ENCODE measurements around the gene PRR20G. TPM values are rescaled to one million over a fixed set of nuclear protein-coding genes. Genes with fewer than 3 reads are reported as not detected.

PRR20G gene
- total RNA-seq, 2 experiments from 2014 or later, result not detected

DNA sequence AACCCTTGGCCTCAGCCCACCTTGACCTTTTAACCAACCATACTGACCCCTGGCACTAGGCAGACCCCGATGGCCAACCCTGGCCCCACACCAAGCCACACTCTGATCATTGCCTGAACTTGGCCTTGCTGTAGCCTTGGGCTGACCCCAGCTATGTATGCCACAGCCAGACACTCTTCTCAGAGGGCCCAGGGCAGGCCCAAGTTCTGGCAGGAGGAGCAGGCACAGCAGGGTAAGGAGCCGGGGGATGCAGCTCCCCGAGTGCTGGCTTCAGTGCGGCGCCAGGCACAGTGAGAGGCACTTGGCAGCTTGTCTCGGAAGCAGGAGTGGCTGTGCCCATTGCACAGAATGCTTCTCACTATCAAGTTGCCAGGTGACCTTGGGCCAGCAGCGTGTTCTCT, 22.3 kb downstream of the PRR20G start:
- H3K9me3 Mint-ChIP-seq, result peaks cover 5% of the 10 kb centered on the region
- CTCF ChIA-PET, result no interaction called here
- no peak overlapping the region for H3K4me3 Mint-ChIP-seq
- H3K36me3 Mint-ChIP-seq (ENCODE audit: low read depth), result no peaks in the 10 kb centered on the region
- H3K4me1 Mint-ChIP-seq, result no peaks in the 10 kb centered on the region
- no peak overlapping the region for H3K27ac Mint-ChIP-seq
- H3K27me3 Mint-ChIP-seq, result peaks cover 4% of the 10 kb centered on the region
- POLR2A ChIA-PET, result no interaction called here
- no peak for DNase-seq

DNA sequence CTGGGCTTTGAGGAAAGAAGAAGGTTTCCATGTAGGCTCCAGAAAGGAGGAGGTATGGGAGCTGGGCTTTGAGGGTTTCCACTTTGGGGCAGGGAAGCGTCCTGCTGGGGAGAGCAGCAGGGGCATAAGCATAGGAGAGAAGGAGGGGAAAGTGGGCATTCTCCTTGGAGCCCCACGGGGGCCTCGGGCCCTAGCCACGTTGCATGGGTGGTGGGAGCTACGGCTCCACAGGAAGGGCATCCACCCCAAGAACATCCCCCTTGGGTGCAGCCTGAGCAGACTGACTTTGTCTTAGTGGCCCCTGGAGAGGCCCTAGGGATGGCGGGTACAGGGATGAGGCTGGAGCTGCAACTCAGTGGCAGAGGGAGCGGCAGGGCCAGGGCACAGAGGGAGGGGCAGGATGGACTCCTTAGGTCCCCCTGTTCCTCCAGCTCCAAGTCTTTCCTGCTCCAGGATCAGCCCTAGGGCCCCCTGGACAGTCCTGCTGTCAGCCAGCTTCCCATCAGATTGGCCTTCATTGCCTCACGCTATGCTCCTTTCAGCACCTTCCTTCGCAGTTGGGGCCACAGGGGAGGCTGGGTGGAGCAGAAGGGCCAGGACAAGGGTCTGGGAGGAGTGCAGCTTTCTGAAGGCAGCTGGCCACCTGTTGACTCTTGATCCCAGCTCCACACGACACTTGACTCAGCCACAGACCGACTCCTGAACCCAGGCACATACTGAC, 22.9 kb downstream of the PRR20G start:
- Mint-ChIP-seq H3K4me3 (no peak overlapping the region), H3K36me3 (ENCODE audit: low read depth) (no peaks in the 10 kb centered on the region), H3K9me3 (peaks cover 5% of the 10 kb centered on the region), H3K27ac (no peak overlapping the region), H3K4me1 (no peaks in the 10 kb centered on the region), H3K27me3 (peaks cover 1% of the 10 kb centered on the region)
- ChIA-PET CTCF (no interaction called here), POLR2A (no interaction called here)
- no peak for DNase-seq

DNA sequence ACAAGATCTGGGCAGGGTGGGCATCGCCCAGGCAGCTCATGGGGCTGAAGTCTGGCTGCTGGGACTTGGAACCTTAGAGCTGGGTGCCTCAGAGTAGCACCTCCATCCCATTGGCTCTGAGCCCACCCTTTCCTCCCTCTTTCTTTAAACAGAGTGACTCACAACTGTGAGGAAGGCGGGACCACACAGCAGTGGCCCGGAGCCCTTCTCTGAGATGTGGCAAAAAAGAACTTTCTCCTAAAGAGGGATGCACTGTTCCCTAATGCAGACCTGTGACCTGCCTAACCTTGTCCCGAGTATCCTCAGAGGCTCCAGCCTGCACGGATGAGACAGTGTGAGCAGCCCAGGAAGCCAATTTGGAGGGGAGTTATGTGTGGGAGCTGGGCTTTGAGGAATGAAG, 23.6 kb downstream of the PRR20G start:
- Mint-ChIP-seq H3K36me3 (ENCODE audit: low read depth) (no peaks in the 10 kb centered on the region), H3K4me3 (no peak overlapping the region), H3K27me3 (no peaks in the 10 kb centered on the region), H3K4me1 (no peaks in the 10 kb centered on the region), H3K9me3 (no peaks in the 10 kb centered on the region), H3K27ac (no peak overlapping the region)
- DNase-seq, result no peak
- POLR2A ChIA-PET, result no interaction called here
- CTCF ChIA-PET, result no interaction called here

DNA sequence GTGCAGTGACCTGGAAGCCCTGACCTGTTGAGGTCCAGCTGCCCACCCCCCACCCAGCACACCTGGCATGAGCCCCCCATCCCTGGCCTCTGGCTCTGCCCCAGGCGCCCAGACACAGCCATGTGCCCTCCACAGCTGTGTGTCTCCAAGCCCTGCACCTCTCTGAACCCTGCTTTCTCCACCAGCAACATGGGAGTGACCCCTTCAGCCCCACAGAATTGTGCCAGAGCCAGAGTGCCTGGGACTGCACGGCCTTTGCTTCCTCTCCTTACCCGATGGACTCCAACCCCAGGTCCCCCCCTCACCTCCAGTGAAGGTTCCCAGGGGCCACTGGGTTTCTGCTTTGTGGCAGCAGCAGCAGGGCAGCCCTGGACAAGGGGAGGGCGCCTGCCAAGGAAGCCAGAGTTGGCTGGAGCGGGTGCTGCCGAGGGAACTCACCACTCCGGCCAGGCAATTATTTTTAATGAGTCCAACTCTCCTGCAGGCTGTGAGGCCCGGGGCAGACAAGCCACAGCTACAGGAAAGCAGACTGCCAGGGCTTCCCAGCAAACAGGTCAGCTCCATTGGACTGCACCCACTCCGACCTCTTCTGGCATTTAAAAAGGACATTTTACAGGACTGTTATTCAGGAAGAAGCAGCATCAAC, 24.1 kb downstream of the PRR20G start:
- H3K27ac Mint-ChIP-seq, result no peak overlapping the region
- CTCF ChIA-PET, result no interaction called here
- H3K9me3 Mint-ChIP-seq, result no peaks in the 10 kb centered on the region
- H3K27me3 Mint-ChIP-seq, result no peaks in the 10 kb centered on the region
- POLR2A ChIA-PET, result no interaction called here
- no peaks in the 10 kb centered on the region for H3K36me3 Mint-ChIP-seq (ENCODE audit: low read depth)
- no peak overlapping the region for H3K4me3 Mint-ChIP-seq
- H3K4me1 Mint-ChIP-seq, result no peaks in the 10 kb centered on the region
- DNase-seq, result no peak

DNA sequence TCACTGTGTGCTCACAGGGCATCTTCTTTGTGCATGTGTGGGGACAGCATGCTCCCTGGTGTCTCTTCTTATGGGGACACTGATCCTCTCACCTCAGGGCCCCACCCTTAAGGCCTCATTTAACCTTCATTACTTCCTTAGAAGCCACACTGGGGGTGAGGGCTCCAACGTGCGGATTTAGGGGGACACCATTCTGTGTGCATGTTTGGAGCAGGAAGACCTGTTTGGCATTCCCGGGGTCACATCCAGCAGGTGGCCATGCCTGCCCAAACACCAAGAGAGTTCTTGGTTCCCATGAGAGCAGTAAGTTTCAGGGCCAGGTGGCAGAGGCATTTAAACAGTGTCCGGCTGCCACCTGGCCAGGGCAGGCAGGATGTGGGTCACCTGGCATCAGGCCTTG, 24.8 kb downstream of the PRR20G start:
- H3K36me3 Mint-ChIP-seq (ENCODE audit: low read depth), result no peaks in the 10 kb centered on the region
- H3K27me3 Mint-ChIP-seq, result no peaks in the 10 kb centered on the region
- ChIA-PET CTCF (no interaction called here), POLR2A (no interaction called here)
- no peak for DNase-seq
- H3K9me3 Mint-ChIP-seq, result no peaks in the 10 kb centered on the region
- no peak overlapping the region for H3K27ac Mint-ChIP-seq
- H3K4me1 Mint-ChIP-seq, result no peaks in the 10 kb centered on the region
- H3K4me3 Mint-ChIP-seq, result no peak overlapping the region

DNA sequence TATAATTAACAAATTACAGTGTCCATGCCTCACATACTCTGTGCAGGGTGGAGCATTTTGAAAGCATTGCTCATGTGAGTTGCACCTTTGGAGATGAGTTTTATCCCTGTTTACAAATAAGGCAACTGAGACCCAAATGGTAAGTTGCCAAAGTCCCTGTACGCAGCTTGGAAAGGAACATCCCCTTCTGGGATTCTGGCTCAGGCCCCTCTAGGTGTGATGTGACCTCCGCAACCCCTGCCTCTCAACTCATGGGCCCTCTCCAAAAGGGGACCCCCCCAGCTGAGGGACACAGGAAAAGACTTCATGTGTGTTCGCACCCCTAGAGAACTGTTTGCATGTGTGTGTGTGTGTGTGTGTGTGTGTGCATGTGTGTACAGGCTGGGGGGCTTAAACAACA, 25.3 kb downstream of the PRR20G start:
- Mint-ChIP-seq H3K4me1 (no peaks in the 10 kb centered on the region), H3K4me3 (no peak overlapping the region), H3K27me3 (no peaks in the 10 kb centered on the region), H3K36me3 (ENCODE audit: low read depth) (no peaks in the 10 kb centered on the region), H3K27ac (no peak overlapping the region), H3K9me3 (no peaks in the 10 kb centered on the region)
- CTCF ChIA-PET, result no interaction called here
- no peak for DNase-seq
- POLR2A ChIA-PET, result no interaction called here

DNA sequence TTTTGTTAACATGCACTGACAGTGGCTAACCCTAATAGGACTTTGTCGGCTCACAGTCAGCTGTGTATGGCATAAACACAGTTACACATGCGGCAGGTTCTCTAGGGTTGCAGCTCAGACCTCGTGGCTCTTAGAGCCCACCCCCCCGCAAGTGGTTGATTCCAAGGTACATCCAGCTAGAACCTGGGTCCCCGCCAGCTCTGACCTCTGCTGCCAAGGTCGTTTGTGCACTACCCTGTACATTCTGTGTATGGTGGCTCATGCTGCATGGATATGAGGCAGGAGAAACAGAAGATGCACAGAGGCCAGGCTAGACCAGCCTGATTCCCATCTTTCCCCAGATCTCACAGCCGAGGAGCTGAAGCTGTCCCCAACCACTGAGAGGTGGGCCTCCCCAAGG, 25.9 kb downstream of the PRR20G start:
- H3K36me3 Mint-ChIP-seq (ENCODE audit: low read depth), result no peaks in the 10 kb centered on the region
- CTCF ChIA-PET, result no interaction called here
- no peaks in the 10 kb centered on the region for H3K27me3 Mint-ChIP-seq
- no peak for DNase-seq
- H3K4me1 Mint-ChIP-seq, result no peaks in the 10 kb centered on the region
- no peak overlapping the region for H3K27ac Mint-ChIP-seq
- POLR2A ChIA-PET, result no interaction called here
- no peak overlapping the region for H3K4me3 Mint-ChIP-seq
- no peaks in the 10 kb centered on the region for H3K9me3 Mint-ChIP-seq

DNA sequence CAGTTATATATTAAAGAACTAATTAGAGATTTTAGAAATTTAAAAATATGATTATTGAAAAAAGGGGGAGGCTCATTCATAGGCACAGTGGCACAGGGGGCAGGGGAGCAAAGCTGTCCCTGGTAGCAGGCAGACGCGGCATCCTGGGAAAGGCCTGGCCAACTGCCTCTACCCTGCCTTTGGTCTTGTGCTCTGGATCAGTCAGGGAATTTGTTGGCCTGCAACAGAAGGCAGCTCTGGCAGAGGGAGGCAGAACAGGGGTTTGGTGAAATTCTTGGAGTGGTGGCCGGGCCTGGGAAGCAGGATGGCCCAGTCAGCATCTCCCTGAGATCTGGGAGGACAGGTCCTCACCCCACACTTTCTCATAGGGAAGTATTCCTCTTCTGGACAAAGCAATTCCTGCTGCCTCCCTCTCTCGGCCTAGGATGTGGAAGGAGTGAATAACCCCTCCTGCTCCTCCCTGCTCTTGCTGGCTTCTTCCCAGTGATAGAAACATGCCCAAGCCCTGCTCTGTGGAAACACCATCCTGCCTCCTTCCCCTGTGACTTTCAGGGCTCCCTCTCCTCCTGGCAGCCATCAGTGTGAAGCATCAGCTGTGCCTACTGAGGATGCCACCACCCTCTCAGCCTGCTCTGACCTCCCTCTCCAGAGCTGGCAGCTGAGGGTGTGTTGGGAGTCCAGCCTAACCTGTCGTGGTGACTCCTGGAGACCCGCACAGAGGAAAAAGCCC, 26.9 kb downstream of the PRR20G start:
- Mint-ChIP-seq H3K36me3 (ENCODE audit: low read depth) (no peaks in the 10 kb centered on the region), H3K9me3 (no peaks in the 10 kb centered on the region), H3K27ac (no peak overlapping the region), H3K4me3 (no peak overlapping the region), H3K4me1 (no peaks in the 10 kb centered on the region), H3K27me3 (no peaks in the 10 kb centered on the region)
- POLR2A ChIA-PET, result no interaction called here
- DNase-seq, result no peak
- CTCF ChIA-PET, result no interaction called here

DNA sequence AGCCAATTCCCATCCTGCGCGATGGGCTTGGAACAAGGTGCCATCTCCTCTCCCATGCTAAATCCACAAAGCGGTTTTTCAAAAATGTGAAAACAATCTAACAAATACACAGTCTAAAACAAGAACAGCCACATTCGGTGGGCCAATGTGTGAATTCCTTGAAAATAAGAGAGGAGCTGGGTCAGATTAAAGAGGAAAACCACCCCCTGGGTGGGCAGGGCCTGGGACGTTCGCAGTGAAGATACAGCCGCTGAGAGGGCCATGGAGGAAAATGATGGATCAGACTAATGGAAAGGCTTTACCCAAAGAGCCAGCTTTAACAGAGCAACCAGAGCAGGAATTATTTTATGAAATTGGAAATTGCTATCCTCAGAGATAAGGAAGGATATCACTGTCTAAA, 27.4 kb downstream of the PRR20G start:
- H3K4me1 Mint-ChIP-seq, result no peaks in the 10 kb centered on the region
- no peaks in the 10 kb centered on the region for H3K36me3 Mint-ChIP-seq (ENCODE audit: low read depth)
- H3K27me3 Mint-ChIP-seq, result no peaks in the 10 kb centered on the region
- ChIA-PET CTCF (no interaction called here), POLR2A (no interaction called here)
- no peaks in the 10 kb centered on the region for H3K9me3 Mint-ChIP-seq
- H3K4me3 Mint-ChIP-seq, result no peak overlapping the region
- no peak overlapping the region for H3K27ac Mint-ChIP-seq
- DNase-seq, result no peak

DNA sequence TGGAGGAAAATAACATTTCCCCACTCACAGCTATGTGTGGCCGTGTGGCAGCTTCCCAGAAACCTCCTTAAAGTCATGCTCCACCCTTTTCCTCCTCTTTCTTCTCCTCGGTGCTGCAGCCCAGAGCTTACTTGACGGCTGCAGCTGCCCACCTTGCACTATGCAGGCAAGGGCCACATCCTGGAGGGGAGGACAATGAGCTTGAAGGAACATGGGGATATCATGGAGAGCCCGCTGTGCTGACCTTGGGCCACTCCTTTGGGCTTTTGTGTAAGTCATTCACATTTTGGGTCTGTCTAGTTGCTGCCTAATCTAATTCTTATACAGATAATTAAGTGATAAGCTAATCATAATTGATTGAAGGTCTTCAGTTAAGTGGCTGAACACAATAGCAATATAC, 28.0 kb downstream of the PRR20G start:
- no peak for DNase-seq
- H3K4me3 Mint-ChIP-seq, result no peak overlapping the region
- H3K27me3 Mint-ChIP-seq, result no peaks in the 10 kb centered on the region
- H3K27ac Mint-ChIP-seq, result no peak overlapping the region
- ChIA-PET POLR2A (no interaction called here), CTCF (interaction anchor here (0.7 kb wide), 1 partner anchor 32 kb away, joined by 3 read pairs; no protein-coding TSS in a partner anchor)
- no peaks in the 10 kb centered on the region for H3K9me3 Mint-ChIP-seq
- no peaks in the 10 kb centered on the region for H3K36me3 Mint-ChIP-seq (ENCODE audit: low read depth)
- H3K4me1 Mint-ChIP-seq, result no peaks in the 10 kb centered on the region

DNA sequence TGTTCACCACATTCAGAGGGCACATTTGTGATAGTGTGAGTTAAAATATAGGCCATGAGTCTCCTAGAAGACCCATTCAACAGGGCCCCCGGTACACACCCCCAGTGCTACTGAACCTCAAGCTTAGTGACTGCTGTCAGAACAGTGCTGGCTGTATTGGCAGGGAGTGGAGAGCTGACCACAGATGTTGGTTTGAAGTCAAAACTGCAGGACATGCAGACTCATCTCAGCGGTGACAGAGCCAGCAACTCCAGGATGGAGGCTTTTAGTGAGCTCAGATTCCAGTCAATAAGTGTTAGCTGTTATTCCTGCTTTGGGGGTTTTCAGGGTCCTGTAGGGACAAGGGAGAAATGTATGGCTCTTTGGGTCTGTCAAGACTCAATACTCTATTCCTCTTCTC, 29.1 kb downstream of the PRR20G start:
- H3K4me3 Mint-ChIP-seq, result no peak overlapping the region
- H3K4me1 Mint-ChIP-seq, result no peaks in the 10 kb centered on the region
- ChIA-PET CTCF (interaction anchor here (0.6 kb wide), 1 partner anchor 1260 kb away, joined by 3 read pairs; no protein-coding TSS in a partner anchor), POLR2A (no interaction called here)
- H3K27me3 Mint-ChIP-seq, result no peaks in the 10 kb centered on the region
- H3K36me3 Mint-ChIP-seq (ENCODE audit: low read depth), result no peaks in the 10 kb centered on the region
- no peaks in the 10 kb centered on the region for H3K9me3 Mint-ChIP-seq
- no peak for DNase-seq
- H3K27ac Mint-ChIP-seq, result no peak overlapping the region

DNA sequence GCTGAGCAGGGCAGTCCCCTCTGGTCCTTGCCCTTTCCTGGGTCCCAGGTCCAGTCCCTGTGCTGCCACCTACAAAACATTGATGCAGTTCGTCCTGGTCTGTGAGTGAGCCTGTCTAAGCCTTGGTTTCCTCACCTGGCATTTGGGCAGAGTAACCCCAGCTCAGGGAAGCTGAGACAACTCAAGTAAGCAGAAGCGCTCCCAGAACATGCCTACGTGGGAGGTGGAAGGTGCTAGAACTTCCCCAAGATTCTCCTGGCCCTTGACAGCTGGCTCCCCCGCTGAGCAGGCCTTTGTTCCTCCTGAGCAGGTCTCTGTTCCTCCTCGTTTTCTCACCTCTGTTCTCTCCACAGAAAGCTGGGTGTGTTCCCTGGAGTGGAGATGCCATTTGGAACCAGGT, 30.5 kb downstream of the PRR20G start:
- ChIA-PET POLR2A (no interaction called here), CTCF (no interaction called here)
- H3K4me1 Mint-ChIP-seq, result no peaks in the 10 kb centered on the region
- H3K4me3 Mint-ChIP-seq, result no peak overlapping the region
- H3K9me3 Mint-ChIP-seq, result no peaks in the 10 kb centered on the region
- H3K36me3 Mint-ChIP-seq (ENCODE audit: low read depth), result no peaks in the 10 kb centered on the region
- H3K27ac Mint-ChIP-seq, result no peak overlapping the region
- no peaks in the 10 kb centered on the region for H3K27me3 Mint-ChIP-seq
- no peak for DNase-seq

DNA sequence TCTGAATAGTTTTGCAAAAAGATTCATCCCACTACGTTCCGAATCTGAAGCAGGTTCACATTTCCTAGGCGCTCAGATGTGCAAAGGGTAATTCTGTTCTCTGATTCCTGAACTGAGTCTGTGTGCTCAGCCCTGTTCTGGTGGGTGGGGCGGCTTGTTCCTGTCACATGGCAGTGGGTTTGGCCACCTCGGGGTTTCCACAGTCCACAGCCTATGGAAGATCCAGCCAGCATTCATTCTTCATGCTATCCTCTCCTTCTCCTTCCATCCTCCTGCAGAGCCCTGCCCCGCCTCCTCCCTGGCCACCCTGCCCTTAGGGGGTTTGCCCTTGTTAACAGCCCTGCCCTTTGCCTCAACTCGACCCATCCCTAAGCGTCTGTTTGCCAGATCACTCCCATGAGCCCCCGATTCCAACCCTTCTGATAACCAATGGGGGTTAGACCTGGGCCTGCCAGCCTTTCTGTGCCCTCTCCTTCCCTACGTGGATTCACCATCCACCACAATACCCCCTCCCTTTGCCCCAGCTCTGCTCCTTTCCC, 31.0 kb downstream of the PRR20G start:
- Mint-ChIP-seq H3K9me3 (no peaks in the 10 kb centered on the region), H3K36me3 (ENCODE audit: low read depth) (no peaks in the 10 kb centered on the region), H3K4me3 (no peak overlapping the region), H3K27ac (no peak overlapping the region), H3K27me3 (no peaks in the 10 kb centered on the region), H3K4me1 (no peaks in the 10 kb centered on the region)
- POLR2A ChIA-PET, result no interaction called here
- DNase-seq, result no peak
- CTCF ChIA-PET, result no interaction called here
